HG03135 (cell line): ENCODE data around the gene HOXA5.

ENCODE experiments used
- ATAC-seq: cut with Tn5 transposase; IDR thresholded peaks from one replicate; pipeline ENCODE4 v1.9.1; 2021; ENCODE audit warnings: mild to moderate bottlenecking, moderate library complexity; ENCODE audit not compliant: unreplicated experiment

HOXA5 gene

GRCh38 chr7:27122077-27122910, 21.2 kb downstream of the HOXA5 start:
- no peak for ATAC-seq

DNA sequence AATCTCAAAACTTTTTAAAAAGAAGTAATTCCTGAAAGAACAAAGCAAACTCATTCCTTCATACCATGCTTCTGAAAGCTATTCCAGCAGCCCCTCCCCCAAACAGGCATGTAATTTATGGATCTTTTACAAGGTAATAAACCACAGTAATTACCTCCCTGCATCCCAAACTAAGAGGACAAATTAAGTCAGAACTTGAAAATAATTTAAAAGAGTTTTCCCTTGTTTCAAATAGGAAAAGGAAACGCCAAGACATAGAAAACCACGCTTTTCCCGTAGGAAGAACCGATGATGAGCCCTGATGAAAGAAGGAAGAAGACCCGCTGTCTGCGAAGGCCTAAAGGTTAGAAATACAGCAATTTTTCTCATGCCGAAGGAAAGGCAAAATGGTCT, 21.8 kb downstream of the HOXA5 start:
- ATAC-seq: no peak

- no peak for ATAC-seq
These were observed 24.0 kb downstream of the HOXA5 start for GRCh38 chr7:27119412-27119911.

DNA sequence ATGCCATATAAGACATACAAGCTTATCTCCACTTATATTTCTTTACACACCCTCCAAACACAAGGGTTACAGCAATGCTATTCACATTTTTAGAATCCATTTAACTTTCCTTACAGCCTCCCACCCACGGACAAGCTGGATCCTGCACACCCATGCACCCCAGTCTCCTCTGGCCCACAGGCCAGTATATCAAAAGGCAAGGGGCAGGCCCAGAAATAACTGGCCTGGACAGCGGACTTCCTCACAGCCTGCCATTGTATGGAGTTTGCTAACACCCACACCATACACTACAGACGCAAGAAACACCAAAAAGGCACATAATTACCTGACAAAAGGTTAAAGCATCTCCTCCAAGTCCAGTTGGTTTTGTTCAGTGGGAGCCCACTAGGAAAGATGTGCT, 24.9 kb downstream of the HOXA5 start:
- ATAC-seq: no peak

- ATAC-seq: no peak
These were observed 25.5 kb downstream of the HOXA5 start for GRCh38 chr7:27117887-27118491.

GRCh38 chr7:27116962-27117886, 26.3 kb downstream of the HOXA5 start:
- no peak for ATAC-seq

DNA sequence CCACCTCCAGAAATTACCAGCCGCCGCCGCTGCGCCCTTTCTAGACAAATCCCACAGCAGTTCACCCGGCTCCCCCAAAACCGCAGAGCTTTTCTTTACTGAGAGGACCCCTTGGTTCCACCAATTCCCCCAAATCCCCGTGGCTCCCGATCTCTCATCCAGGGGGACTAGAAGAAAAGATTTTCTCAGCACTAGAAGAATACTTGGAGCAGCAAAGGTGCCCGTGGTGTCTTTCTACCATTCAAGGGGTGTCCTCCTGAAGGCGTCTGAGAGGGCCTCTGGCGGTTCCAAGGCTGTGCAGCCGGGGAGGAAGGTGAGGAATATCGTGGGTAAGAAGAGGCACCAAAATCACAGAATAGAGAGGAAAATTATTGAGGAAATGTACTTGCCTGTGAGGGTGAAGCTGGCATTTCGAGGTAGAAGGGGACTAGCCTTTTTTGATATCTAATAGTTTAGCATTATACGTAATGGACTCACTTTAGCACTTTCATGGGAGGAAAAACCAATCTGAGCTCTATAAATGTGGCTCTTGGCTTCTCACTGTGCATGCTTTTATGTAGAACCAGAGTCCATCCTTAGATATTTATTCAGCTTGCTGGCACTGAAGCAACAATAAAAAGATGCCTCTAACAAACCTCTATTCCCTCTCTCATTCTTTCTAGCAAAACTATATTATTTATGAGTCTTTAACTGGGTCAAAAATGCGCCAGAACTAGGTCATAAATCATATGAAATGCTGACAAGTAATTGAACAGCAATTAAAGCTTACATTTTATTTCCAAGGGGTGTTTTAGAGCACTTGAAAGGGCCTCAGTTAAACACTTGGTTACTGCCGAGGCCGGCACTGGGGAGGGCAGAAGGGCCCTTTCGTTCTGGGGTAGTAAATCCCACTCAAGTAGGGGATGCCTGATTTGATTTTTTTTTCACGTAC, 27.2 kb downstream of the HOXA5 start:
- ATAC-seq: no peak

GRCh38 chr7:27115221-27116026, 28.1 kb downstream of the HOXA5 start:
- no peak for ATAC-seq

DNA sequence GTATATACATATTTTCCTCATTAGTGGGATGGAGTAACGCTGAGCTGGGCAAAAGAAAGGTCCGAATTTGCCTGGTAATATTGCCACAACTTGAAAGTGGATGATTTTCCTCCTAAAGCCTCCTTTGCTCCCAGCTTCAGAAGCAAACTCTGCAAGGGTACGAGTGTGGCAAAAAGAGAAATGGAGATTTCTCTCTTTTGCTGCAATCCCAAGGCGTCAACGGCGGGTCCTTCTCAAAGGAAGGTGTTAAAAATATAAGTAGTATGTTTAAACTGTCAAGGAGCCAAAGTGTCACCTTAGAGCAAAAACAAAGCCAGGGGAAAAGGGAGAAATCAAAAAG, 28.6 kb downstream of the HOXA5 start:
- no peak for ATAC-seq

DNA sequence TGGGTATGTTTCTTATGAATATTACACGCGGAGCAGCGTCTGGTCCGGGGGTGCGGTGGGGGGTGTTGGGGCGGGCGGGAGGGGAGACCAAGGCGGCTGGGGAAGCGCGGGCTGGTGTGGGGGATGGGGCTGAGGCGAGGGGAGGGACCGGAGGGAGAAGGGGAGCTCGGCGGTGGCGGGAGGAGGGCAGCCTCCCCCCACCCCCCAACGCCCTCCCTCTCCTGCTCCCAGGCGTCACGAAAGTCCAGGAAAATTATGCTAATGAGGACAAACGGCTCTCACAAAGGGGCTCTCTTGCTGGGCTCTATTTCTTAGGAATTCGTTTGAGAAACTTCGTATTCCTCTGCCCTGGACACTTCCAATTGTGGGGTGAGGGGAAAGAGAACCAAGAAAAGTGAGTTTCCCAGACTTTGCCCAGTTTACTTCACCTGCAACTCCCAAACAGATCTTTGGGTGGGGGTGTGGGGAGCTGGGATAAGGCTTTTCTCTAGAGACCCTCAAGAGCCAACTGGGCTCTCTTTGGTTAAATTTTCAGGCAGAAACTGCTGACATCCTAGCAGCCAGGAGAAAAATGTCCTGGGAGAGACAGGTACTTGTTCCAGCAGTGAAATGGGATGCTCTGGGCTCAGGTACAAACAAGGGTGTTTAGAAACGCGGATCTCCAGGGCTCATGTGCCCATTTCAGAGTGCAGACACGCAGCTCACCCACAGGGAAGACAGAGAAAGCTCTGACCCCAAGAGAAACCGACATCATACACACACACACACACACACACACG, 29.3 kb downstream of the HOXA5 start:
- ATAC-seq: no peak

DNA sequence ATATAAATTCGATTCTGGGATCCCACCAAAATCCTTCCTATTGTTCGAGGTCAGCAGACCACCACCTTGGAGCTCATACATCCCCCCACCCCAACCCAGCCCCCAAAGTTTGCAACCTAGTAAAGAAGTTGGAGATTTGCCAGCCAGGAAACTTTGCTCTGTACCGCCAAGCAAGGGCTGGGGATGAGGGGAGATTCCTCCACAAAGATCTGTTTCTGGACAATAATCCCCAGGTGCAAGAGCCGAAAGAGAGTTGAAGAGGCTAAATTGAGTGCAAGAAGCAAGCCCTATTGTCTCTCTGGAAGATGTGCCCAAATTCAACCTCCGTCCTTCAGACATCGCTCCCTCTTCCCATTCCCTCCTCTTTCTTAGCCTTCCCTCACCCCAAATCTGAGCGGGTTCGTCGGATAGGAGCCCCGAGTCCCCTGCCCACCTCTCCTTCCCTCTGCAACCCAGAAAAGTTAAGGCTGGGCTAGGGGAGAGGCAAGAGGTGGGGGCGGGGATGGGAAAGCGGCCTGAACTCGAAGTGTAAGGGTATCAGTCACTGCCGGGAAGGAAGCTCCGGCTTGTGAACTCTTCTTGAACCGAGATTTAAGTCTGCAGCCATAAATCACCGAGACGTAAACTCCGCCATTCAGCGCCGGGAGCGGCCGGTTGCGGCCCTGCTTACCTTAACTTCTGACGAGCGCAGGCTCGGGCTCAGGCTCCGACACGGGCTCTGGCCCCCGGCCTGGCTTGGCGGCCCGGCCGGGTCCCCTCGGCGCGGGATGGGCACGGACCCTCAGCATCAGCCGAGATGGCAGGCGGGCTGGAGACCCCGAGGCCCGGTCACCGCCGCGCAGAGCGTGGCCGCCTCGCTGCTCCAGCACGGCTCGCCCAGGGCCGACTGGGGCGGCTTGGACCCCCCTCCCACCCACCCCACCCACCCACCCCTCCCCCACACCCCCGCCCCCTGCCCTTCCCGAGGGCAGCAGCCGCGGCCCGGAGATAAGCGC, 30.2 kb downstream of the HOXA5 start:
- no peak for ATAC-seq

DNA sequence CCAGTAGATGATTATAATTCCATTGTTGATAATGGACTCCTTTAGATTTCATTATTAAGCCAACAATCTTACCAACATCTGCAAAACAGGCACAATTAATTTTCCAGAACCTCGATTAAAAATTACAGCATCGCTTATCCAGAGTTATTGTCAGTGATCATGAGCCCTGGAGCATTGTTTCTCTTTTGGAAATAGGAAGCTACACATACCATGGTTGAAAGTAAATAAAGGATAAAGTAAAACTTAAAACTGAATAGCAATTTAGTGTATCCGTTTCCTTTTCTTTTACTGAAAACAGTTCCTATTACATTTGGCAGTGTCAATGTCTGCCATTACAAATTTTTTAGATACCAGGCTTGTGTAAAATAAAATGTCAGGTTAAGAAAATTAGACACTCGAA, 31.1 kb downstream of the HOXA5 start:
- ATAC-seq: no peak

- no peak for ATAC-seq
These were observed 31.7 kb downstream of the HOXA5 start for GRCh38 chr7:27111751-27112277.

- no peak for ATAC-seq
These were observed 32.3 kb downstream of the HOXA5 start for GRCh38 chr7:27111042-27111750.

DNA sequence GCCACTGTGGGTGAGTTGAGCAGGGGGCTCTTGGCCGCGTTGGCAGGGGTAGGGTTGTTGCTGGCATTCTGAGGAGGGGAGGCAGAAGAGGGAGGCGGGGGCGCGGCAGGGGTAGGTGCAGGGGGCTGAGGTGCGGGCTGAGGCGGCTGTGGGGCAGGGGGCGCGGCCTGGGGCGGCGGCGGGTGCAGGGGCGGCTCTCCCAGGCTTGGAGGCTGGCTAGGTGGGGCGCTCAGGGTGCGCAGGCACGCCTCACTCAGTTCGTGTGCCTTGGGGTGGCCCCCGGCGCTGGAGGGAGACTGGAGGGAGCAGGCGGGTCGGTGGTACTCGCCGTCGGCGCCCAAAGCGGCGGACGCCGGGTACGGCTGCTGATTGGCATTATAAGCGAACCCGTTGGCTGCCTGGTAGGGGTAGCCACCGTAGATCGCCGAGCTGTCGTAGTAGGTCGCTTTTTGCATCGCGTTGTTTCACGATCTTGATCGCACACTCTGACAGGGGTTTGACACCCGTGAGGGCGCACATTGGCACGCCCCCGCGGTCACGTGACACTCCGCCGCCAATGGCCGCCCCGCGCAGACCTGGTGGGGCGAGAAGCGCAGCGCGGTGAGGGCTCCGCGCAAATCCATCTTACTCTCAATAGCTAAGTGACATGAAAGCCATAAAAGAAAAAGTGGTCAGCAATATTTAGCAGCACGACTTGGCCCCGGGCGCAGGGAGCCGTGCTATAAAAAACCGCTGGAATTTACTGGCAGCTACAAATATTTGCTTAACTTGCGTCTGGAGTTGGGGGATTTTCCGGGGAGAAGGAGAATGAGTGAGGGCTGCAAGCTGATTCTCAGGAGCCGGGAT, 33.1 kb downstream of the HOXA5 start:
- no peak for ATAC-seq
